ENCODE results near the gene RECK. TPM values are rescaled to one million over a fixed set of nuclear protein-coding genes. Genes with fewer than 3 reads are reported as not detected.

RECK gene
- total RNA-seq, 3 donors from 2014 or later: 2.1 to 13.0 (median 3.7) TPM

- Histone ChIP-seq H3K9me3 (no peaks in the 10 kb centered on the region), H3K4me3 (no peak overlapping the region), H3K4me1 (ENCODE audit: low read depth) (peaks cover 11% of the 10 kb centered on the region), H3K36me3 (ENCODE audit: low read depth) (no peaks in the 10 kb centered on the region)
- TF ChIP-seq CTCF (IDR thresholded peaks at IDR 0.05): no peak
- ATAC-seq: no peak
- intact Hi-C loops (cut with DNase I, micrococcal nuclease): loop anchor here in 1 of 2 donors (5.0 kb wide), 1 partner anchor 46 kb away; no protein-coding TSS in a partner anchor
- no peak for DNase-seq
These were observed 28.9 kb upstream of the RECK start for GRCh38 chr9:36007852-36008251.

- peak; percentile 97 for TF ChIP-seq CTCF (IDR thresholded peaks at IDR 0.05)
- H3K4me1 ChIP-seq (ENCODE audit: low read depth): peaks cover 11% of the 10 kb centered on the region
- intact Hi-C loops (cut with DNase I, micrococcal nuclease): loop anchor here in 1 of 2 donors (5.0 kb wide), 1 partner anchor 47 kb away; no protein-coding TSS in a partner anchor
- no peak overlapping the region for H3K4me3 ChIP-seq
- H3K36me3 ChIP-seq (ENCODE audit: low read depth): no peaks in the 10 kb centered on the region
- DNase-seq: peak in 2 of 3 donors; percentile 63 to 77
- ATAC-seq: peak; percentile 83
- H3K9me3 ChIP-seq: no peaks in the 10 kb centered on the region
These were observed 27.9 kb upstream of the RECK start for GRCh38 chr9:36008774-36009300.

GRCh38 chr9:36011379-36011778, 25.3 kb upstream of the RECK start:
- no peak for DNase-seq
- no peak for ATAC-seq
- no peak for TF ChIP-seq CTCF (IDR thresholded peaks at IDR 0.05)
- intact Hi-C loops (cut with DNase I, micrococcal nuclease): loop anchor here in 1 of 2 donors (10.0 kb wide), 2 partner anchors 57 to 117 kb away; partner anchors contain the start of gene OR2S2
- Histone ChIP-seq H3K4me1 (ENCODE audit: low read depth) (peaks cover 6% of the 10 kb centered on the region), H3K4me3 (no peak overlapping the region), H3K9me3 (no peaks in the 10 kb centered on the region), H3K36me3 (ENCODE audit: low read depth) (no peaks in the 10 kb centered on the region)

- intact Hi-C loops (cut with DNase I, micrococcal nuclease): loop anchor here in 1 of 2 donors (10.0 kb wide), 2 partner anchors 62 to 122 kb away; partner anchors contain the start of gene OR2S2
- ATAC-seq: no peak
- Histone ChIP-seq H3K4me3 (no peak overlapping the region), H3K4me1 (ENCODE audit: low read depth) (no peaks in the 10 kb centered on the region), H3K36me3 (ENCODE audit: low read depth) (no peaks in the 10 kb centered on the region), H3K9me3 (no peaks in the 10 kb centered on the region)
- no peak for TF ChIP-seq CTCF (IDR thresholded peaks at IDR 0.05)
- no peak for DNase-seq
These were observed 19.4 kb upstream of the RECK start for GRCh38 chr9:36017278-36017677.

- no peaks in the 10 kb centered on the region for H3K4me1 ChIP-seq (ENCODE audit: low read depth)
- no peak overlapping the region for H3K4me3 ChIP-seq
- no peak for ATAC-seq
- H3K9me3 ChIP-seq: no peaks in the 10 kb centered on the region
- intact Hi-C loops (cut with DNase I, micrococcal nuclease): loop anchor here in 1 of 2 donors (10.0 kb wide), 2 partner anchors 63 to 123 kb away; partner anchors contain the start of gene OR2S2
- no peaks in the 10 kb centered on the region for H3K36me3 ChIP-seq (ENCODE audit: low read depth)
- DNase-seq: no peak
- TF ChIP-seq CTCF (IDR thresholded peaks at IDR 0.05): no peak
These were observed 18.6 kb upstream of the RECK start for GRCh38 chr9:36018129-36018528.
